Measurements from ENCODE around the gene FAM83C.

FAM83C gene

DNA sequence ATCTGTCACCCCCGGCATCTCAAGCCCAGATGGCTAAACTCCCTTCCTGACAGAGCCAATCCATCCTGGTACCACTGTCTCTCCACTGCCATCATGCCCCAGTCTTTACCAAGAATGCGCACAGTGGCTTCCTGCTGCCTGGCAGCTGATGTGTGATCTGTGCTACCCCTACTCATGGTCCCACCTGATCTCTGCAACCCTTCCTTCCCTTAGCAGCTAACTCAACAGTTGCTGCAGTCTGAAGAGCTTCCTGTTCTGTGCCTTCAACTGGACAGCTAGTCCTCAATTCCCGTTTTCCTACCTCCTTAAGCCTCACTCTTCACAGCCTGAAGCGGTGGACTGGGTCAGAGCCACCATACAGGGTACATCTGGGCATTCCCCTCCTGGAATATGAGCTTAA, 7.6 kb upstream of the FAM83C start:
- DNase-seq (ENCODE audit: low read depth, low spot score): no peak

DNA sequence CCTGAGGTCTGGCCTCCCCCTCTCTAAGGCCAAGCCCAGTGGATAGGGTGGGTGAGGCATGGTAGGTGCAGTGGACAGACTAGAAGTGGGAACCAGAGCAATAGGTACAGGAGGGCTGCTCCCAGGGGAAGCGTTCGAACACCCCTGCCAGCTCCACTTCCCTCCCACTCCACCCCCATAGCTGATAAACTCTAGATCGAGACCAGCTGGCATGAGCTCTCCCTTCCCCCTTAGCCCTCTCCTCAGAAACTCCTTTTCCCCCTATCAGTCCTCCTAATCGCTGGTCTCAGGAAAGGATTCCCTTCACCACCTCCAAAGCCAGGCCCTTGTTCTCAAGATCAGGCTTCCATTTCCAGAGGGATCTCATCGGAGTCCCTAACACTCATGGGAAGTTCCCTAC, 6.0 kb upstream of the FAM83C start:
- no peak for DNase-seq (ENCODE audit: low read depth, low spot score)

DNA sequence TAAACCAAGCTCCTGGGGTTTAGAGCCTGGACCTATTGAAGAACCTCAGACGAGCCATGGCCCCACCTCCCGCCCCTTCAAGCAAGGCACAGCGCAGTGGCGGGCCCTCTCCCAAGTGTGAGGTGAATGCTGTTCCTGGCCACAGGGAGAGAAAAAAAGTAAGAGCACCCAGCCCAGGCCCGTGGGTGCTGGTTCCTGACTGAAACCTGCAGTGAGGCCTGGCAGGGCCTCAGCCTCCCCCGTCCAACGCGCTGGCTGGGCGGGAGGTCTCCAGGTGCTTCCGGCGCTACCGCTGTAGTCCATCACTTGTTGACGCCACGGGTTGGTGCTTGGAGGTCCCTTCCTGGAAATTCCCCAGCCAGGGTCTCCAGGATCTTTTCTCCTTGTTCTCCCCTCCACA, 5.5 kb upstream of the FAM83C start:
- DNase-seq (ENCODE audit: low read depth, low spot score): no peak

DNA sequence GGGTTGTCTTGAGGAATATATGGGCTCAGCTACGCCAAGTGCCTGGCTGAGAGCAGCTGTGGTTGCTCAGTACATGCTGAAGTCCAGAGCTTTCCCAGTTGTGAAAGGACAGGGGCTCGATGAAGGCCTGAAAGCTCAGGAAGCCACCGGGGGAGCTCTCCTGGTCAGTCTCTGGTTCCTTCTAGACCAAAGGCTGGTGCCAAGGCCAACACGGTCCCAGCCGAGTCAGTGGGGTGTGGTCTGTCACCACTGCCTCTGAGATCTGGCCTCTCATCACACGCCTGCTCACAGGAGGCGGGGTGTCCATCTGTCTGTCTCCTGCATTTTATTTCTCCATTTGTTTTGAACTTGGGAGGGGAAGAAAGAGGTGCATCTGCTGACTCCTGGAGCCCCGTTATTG, 4.9 kb upstream of the FAM83C start:
- no peak for DNase-seq (ENCODE audit: low read depth, low spot score)

DNA sequence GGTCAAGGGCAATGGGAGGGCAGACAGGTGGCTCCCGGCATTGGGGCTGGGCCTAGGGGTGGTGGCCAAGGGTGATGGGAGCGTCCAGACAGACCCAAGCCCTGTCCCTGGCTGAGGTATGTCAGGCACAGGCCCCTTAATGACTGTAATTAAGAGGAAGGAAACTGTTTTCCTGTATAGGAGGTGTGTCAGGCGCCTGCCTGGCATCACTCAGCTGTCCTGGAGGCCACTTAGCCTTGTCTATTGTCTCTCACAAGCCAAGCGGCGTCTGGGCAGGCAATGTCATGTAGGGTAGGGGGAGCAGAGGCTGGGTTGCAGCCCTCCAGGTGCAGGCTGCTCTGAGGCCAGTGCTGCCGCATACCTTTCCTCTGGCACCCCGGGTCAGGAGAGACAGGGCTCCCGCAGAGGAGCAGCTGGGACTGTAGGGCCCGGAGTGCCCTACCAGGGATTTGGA, 3.9 kb upstream of the FAM83C start:
- no peak for DNase-seq (ENCODE audit: low read depth, low spot score)

DNA sequence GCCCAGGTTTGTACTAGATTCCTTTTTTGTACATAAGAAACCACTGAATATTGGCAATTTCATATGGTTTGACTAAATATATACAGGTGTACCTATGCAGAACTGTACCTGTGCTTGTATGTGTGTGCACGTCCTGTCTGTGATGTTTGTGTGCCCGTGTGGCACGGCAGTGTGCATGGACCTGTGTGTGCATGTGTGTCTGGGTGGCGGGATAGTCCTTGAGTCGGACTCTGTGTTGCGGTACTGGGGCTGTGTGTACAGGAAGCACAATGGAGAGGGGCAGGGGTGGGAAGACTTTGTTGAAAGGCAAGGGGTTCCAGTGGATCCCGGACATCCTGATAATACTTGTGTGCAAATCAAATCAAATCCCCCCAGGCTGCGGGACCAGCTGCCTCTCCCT, 3.4 kb upstream of the FAM83C start:
- DNase-seq (ENCODE audit: low read depth, low spot score): no peak

DNA sequence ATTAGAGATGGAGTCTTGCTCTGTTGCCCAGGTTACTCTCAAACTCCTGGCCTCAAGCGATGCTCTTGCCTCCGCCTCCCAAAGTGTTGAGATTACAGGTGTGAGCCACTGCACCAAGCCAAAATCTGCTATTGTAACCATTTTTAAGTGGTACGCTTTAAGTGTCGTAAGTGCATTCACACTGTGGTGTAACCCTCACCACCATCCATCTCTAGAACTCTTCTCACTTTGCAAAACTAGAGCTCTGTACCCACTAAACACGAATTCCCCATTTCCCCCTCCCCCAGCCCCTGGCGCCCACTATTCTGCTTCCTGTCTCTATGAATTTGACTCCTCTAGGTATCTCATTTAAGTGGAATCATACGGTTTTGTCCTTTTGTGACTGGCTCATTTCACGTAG, 2.8 kb upstream of the FAM83C start:
- no peak for DNase-seq (ENCODE audit: low read depth, low spot score)

DNA sequence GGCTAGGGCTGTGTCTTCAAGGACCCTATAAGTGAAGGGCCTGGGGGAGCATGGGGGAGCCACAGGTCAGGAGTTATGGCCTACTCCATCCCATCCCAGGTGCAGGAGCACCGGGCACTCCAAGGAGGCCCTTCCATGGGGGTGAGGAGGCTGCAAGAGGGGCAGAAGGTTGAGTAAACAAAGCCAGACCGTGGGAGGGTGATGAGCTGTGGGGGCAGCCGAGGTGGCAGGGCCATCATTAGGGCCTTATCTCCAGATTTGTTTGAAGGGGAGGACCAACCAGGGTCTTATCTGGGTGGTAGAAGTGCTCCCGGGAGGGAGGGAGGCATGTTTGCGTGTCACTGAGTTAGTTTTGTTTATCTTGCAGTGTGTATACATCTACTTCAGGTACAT, 2.1 kb upstream of the FAM83C start:
- DNase-seq (ENCODE audit: low read depth, low spot score): no peak

DNA sequence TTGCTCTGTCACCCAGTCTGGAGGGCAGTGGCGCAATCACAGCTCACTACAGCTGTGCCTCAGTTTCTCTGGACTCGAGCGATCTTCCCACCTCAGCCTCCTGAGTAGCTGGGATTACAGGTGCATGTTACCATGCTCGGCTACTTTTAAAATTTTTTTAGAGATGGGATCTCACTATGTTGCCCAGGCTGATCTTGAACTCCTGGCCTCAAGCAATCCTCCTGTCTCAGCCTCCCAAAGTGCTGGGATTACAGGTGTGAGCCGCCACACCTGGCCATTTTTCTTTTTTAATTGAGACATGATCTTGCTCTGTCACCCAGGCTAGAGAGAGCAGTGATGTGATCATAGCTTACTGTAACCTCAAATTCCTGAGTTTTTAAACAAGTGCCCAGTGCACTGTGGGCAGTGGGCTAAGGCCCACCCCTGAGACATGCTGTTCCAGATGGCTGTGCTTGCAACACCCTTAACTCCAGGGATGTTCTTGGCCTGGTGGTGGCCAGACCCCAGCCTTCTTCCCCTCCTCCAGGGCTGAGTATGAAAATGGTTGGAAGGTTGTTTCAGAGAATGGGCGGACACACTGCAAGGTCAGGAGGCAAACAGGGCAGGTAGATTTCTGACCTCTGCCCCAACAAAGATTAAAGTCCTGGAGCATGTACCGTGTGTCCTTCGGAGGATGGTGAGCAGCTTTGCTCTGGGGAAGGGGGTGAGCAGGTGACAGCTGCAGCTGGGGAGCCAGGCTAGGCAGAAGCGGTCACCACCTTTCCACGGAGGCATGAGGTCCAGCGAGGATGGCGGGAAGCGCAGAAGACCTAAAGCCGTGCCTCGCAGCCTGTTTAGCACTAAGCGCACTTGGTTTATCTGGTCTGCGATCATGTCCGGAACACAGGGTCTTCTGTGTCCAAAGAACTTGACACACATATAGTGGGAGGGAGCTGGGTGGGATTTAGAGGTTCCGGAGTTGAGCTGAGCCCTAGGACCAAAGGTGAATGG, 1.4 kb upstream of the FAM83C start:
- no peak for DNase-seq (ENCODE audit: low read depth, low spot score)

DNA sequence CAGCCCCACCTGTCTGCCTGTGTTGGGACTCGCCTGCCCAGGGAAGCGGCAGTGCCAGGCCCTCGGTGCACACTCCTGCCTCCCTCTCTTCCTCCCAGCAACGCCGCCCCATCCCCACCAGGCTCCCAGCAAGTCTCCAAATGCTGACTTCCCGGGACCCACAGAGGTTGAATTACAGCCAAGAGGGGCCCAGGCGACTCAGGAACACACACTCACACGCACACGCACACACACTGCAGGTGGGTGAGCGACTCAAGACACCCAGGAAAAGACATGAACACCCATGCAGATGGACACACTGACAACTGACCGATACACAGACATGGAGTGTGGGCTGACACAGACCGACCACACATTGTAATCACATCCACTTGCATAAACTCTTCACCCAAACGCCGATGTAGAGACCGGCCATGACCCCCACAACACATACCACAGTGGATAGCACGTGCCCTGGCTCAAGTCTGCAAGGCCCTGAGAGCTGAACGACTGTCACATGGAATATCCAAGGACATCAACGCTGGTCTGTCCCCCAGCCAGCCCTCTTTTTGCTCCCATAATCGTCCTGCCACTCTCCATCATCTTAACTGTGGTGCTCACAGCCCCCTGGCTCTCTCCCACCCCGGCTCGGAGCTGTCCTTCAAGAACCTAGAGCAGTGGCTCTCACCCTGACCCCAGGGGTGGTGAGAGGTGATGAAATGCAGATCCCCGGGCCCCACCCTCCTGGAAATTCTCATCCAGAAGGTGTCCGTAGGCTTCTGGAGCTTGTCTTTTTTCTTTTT, 470 bp upstream of the FAM83C start:
- no peak for DNase-seq (ENCODE audit: low read depth, low spot score)

DNA sequence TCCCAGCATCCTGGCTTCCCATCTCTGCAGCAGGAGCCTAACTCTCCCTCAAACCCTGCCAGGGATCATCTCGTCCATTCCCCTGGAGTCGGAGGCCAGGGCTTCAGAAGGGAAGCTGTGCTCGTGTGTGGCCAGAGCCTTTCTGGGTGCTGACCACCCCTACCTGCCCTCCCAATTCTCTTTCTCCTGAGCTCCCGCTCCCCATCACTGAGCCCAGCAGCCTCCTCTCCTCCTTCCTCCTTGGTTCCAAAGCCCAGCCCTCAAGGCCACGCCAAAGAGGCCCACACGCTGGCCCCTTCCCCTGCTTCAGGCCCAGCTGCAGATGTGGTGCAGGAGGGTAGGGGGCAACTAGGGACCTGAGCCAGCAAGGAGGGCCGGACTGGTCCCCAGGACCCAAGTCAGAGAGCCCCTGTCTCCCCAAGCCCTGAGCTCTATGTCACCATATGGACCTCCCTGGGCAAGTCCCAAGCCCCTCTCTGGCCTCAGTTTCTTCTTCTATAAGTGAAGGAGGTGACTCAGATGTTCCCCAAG, 1.3 kb downstream of the FAM83C start:
- no peak for DNase-seq (ENCODE audit: low read depth, low spot score)

DNA sequence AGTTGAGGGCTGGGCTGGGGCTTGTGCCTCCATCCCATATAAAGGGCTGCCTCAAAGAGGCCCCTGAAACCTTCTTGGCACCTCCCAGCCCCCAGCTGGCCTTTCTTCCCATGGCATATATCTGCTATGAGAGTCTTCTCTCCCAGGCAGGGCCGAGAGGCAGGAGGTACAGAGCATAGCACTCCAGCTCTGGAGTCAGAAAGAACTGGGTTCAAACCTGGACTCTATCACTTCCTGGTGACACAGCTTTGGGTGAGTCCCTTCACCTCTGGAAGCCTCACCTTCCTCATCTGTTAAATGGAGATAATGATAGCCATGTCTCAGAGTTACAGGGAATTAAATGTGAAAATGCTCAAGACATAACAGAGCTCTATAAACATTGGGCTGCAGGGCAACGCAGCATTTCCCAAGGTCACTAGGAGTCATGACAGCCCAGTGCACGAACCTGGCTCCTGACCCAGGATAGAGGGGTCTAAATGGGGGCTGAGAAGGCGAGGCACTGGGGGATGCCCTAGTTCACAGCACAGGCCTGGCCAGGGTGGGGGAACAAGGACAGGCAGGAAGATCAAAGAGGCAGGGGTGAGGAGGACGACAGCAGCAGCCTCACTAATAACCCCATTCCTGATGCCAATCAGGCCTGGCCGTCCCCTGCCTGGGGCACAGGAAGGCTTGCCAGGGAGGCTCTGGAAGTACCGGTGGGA, 1.9 kb downstream of the FAM83C start:
- no peak for DNase-seq (ENCODE audit: low read depth, low spot score)

DNA sequence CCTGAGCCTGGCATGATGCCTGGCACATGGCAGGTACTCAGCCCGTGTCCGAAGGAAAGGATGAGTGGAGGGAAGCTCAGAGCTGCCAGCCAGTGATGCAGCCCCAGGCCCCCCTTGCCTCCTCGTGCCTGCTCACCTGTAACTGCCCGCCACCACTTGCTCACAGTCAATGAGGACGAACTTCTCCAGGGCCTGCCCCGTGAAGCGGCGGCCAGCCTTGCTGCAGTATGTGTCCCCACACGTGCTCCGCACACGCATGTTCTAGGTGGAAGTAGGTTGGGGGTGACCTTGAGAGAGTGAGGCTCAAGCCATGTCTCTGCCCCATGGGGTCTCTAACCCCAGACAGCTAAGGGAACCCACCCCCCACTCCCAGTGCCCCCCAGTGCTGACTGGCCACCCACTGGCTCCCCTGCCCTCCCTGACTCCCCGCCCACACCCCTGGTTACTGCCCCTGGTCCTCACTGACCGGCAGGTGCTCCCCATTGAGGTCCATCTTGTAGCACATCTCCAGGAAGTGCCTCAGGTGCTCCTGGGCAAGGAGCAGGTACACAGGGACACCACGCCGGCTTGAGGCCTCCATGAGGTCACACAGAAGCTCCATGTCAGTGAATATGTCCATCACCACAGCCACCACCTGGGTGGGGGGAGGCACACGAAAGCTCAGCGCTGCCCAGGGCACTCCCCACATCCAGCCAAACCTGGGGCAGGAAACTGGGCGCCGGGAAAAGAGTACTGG, 3.7 kb downstream of the FAM83C start:
- DNase-seq (ENCODE audit: low read depth, low spot score): no peak

DNA sequence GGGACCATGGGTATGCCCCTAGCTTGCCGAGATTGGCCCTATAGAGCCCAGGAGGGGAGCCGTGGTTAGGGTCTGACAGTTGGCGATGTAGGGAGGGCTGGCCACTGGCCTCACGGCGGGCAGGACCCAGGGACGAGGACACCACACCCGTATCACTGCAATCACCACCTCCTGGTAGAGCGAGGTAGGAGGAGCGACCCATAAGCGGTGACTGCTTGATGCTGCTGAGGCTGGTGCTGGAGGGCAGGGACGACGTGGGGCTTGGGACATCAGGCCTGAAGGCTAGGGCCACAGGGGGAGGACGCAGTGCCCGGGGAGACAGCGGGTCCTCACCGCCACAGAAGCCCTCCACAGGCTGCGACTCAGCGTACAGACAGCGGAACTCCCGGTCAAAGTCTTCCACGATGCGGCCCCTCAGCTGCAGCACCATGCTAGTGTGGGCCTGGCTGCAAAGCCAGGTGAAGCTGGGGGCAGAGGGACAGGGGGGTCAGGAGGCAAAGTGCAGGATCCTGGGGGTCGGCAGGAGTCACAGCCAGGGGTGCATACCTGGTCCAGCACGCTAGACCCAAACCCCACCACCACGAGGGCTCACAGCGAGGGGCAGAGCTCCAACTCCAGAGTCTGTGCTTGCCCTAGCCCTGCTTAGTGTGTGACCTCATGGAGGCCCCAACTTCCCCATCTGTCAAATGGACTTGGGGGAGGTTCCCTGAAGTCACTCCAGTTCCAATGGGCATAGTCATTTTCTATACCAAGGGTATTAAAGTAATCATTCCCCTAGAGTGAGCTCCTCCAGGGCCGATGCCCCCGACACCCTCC, 4.5 kb downstream of the FAM83C start:
- DNase-seq (ENCODE audit: low read depth, low spot score): no peak

DNA sequence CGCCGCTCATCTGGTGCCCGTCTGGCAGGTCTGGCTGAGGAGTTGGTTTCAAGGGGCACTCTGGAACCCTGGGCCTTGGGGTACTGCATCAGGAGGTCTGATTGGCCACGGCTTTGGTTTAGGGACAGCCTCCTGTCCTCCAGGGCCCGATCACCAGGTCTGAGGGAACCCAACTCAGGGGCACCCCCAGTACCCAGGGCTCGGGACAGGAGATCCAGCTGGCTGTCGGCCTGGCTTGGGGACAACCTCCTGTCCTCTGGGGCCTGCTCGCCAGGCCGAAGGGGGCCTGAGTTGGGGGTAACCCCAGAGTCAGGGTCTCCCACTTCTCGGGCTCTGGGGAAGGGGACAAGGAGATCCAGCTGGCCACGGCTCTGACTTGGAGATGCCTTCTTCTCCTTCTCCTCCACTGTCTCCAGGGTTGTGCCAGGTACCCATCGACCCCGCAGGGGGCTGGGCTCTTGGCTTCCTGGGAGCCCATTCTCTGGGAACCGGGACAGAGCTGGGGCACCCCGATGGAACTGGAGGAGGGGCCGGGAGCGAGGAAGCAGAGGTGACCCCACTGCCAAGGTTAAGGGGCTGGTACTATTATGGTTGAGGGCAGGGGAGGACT, 5.2 kb downstream of the FAM83C start:
- no peak for DNase-seq (ENCODE audit: low read depth, low spot score)

DNA sequence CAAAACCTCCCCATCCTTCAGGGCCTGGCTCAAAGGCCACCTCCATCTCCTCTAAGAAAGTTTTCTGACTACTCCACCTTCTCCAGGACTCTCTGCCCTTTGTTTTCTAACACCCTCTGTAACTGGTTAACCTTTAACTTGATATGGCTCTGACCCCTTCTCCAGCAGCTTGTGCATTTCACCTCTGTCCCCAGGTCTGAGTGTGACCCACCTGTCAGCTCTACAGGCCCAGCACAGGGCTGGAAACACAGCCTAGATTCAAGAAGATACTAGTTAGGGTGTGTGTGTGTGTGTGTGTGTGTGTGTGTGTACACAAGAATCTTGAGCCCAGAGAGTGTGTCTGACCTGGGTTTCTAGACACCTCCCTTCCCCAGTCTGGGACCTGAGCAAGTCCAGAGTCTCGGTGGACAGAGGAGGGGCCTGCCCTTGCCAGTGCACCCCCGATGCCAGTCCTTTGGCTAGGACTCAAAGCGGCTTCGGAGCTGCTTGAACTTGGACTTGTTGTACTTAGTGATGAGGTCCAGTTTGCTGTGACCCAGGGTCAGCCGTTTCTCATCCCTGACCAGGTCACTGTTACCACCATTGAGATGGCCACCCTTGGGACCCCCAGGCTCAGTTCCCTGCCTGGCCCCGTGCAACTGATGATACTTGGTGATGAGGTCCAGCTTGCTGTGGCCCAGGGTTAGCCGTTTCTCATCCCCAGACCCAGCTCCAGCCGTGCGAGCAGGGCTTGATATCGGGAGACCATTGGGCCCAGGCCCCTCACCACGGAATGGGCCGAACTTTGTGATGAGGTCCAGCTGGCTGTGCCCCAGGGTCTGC, 5.9 kb downstream of the FAM83C start:
- DNase-seq (ENCODE audit: low read depth, low spot score): no peak

DNA sequence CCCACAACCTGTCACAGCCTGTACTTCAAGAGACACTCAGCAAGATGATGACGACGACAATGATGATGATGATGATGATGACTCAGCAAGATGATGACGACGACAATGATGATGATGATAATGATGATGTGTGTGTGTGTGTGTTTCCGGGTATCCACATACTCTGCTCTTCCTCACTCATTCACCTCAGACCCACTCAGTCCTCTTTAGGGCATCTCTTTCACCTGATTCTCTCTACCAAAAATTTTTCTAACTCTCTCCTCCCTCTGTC, 6.5 kb downstream of the FAM83C start:
- no peak for DNase-seq (ENCODE audit: low read depth, low spot score)

DNA sequence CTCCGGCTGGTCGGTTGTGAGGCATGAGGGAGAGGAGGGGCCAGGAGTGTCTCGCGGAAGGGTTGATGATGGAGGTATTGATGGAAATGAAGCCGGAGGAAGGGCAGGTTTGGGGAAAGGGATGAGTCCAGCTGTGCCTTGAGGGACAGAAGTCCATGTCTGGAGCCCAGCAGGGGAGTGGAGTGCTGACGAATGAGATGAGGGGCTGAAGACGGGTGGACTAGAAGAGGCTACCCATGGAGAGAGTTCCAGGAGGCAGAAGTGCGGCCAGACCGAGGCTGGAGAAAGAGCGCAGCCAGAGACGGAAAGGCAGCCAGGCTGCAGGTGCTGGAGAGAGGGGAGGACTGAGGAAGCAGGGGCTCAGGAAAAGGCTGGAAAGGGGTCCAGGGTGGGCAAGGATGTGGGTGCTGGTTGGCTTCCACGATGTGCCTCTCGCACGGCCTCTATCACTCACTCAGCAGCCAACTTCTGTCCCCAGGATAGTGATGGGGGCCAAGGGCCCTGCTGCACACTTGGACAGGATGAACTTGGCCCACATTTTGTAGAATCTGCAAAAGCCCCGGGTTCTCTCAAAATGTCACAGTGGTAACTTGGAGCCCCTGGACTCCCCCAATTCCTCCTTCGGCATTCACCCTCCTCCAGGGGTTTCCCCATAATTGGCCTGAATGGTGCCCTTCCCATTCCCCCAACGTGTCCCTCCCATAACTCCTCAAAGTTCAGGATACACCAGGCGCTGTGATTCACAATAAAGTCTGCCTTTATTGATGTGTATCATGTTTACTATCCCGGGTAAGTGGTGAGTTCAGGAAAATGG, 7.0 kb downstream of the FAM83C start:
- DNase-seq (ENCODE audit: low read depth, low spot score): no peak
